ENCODE measurements around the gene EYA4. TPM values are rescaled to one million over a fixed set of nuclear protein-coding genes. Genes with fewer than 3 reads are reported as not detected.

The EYA4 gene
- total RNA-seq, 1 donor from 2014 or later, result 21.4 TPM

GRCh38 chr6:133290930-133291329 lies 49.8 kb downstream of the EYA4 start:
- H3K36me3 Mint-ChIP-seq, result peaks cover 7% of the 10 kb centered on the region
- no peak for DNase-seq (ENCODE audit: low spot score in 2 of 2, unreplicated experiment in 2 of 2)
- H3K27me3 Mint-ChIP-seq (ENCODE audit: low read depth), result peaks cover 4% of the 10 kb centered on the region
- peaks cover 23% of the 10 kb centered on the region for H3K4me1 Mint-ChIP-seq
- no peak overlapping the region for H3K4me3 Mint-ChIP-seq
- no peak overlapping the region for H3K27ac Mint-ChIP-seq
- TF ChIP-seq CTCF (IDR thresholded peaks at IDR 0.05; ENCODE audit: unreplicated experiment), result no peak
- H3K9me3 Mint-ChIP-seq, result peaks cover 13% of the 10 kb centered on the region

GRCh38 chr6:133291671-133292070 lies 50.5 kb downstream of the EYA4 start:
- DNase-seq (ENCODE audit: low spot score in 2 of 2, unreplicated experiment in 2 of 2), result no peak
- Mint-ChIP-seq H3K4me1 (peaks cover 23% of the 10 kb centered on the region), H3K9me3 (peaks cover 18% of the 10 kb centered on the region), H3K36me3 (peaks cover 7% of the 10 kb centered on the region), H3K27ac (peak overlapping the region; percentile 74), H3K4me3 (no peak overlapping the region), H3K27me3 (ENCODE audit: low read depth) (peaks cover 5% of the 10 kb centered on the region)
- no peak for TF ChIP-seq CTCF (IDR thresholded peaks at IDR 0.05; ENCODE audit: unreplicated experiment)

- H3K9me3 Mint-ChIP-seq, result peaks cover 7% of the 10 kb centered on the region
- no peak for DNase-seq (ENCODE audit: low spot score in 2 of 2, unreplicated experiment in 2 of 2)
These were observed 56.5 kb downstream of the EYA4 start for GRCh38 chr6:133297657-133298056.

GRCh38 chr6:133298335-133298734 lies 57.2 kb downstream of the EYA4 start:
- no peaks in the 10 kb centered on the region for H3K36me3 Mint-ChIP-seq
- peaks cover 7% of the 10 kb centered on the region for H3K9me3 Mint-ChIP-seq
- no peak overlapping the region for H3K4me3 Mint-ChIP-seq
- no peak for DNase-seq (ENCODE audit: low spot score in 2 of 2, unreplicated experiment in 2 of 2)
- H3K27ac Mint-ChIP-seq, result peak overlapping the region; percentile 3
- H3K27me3 Mint-ChIP-seq (ENCODE audit: low read depth), result peaks cover 5% of the 10 kb centered on the region
- no peak for TF ChIP-seq CTCF (IDR thresholded peaks at IDR 0.05; ENCODE audit: unreplicated experiment)
- peaks cover 3% of the 10 kb centered on the region for H3K4me1 Mint-ChIP-seq

More at GRCh38 chr6:133297657-133298056, 56.5 kb downstream of the EYA4 start:
- Mint-ChIP-seq H3K36me3 (no peaks in the 10 kb centered on the region), H3K4me1 (peaks cover 3% of the 10 kb centered on the region), H3K27ac (no peak overlapping the region), H3K4me3 (no peak overlapping the region), H3K27me3 (ENCODE audit: low read depth) (peaks cover 5% of the 10 kb centered on the region)
- no peak for TF ChIP-seq CTCF (IDR thresholded peaks at IDR 0.05; ENCODE audit: unreplicated experiment)

- no peaks in the 10 kb centered on the region for H3K36me3 Mint-ChIP-seq
- H3K9me3 Mint-ChIP-seq, result peaks cover 7% of the 10 kb centered on the region
- TF ChIP-seq CTCF (IDR thresholded peaks at IDR 0.05; ENCODE audit: unreplicated experiment), result no peak
- peaks cover 5% of the 10 kb centered on the region for H3K27me3 Mint-ChIP-seq (ENCODE audit: low read depth)
- no peak for DNase-seq (ENCODE audit: low spot score in 2 of 2, unreplicated experiment in 2 of 2)
- H3K4me3 Mint-ChIP-seq, result no peak overlapping the region
- H3K4me1 Mint-ChIP-seq, result peaks cover 3% of the 10 kb centered on the region
- peak overlapping the region; percentile 3 for H3K27ac Mint-ChIP-seq
These were observed 57.6 kb downstream of the EYA4 start for GRCh38 chr6:133298801-133299200.

- peaks cover 1% of the 10 kb centered on the region for H3K27me3 Mint-ChIP-seq (ENCODE audit: low read depth)
- peaks cover 3% of the 10 kb centered on the region for H3K4me1 Mint-ChIP-seq
- no peak overlapping the region for H3K4me3 Mint-ChIP-seq
- peaks cover 6% of the 10 kb centered on the region for H3K9me3 Mint-ChIP-seq
- H3K27ac Mint-ChIP-seq, result no peak overlapping the region
- no peak for DNase-seq (ENCODE audit: low spot score in 2 of 2, unreplicated experiment in 2 of 2)
- no peak for TF ChIP-seq CTCF (IDR thresholded peaks at IDR 0.05; ENCODE audit: unreplicated experiment)
- H3K36me3 Mint-ChIP-seq, result no peaks in the 10 kb centered on the region
These were observed 59.7 kb downstream of the EYA4 start for GRCh38 chr6:133300896-133301295.
